HCT116 (cell line): ENCODE measurements around the gene MAP3K3. TPM values are rescaled to one million over a fixed set of nuclear protein-coding genes. Genes with fewer than 3 reads are reported as not detected.

Experiments
- ATAC-seq: fragments of 200-7000 bp; cut with Tn5 transposase; 2 replicates; pipeline ENCODE4 v1.9.1; 2020; ENCODE audit warnings: mild to moderate bottlenecking, moderate library complexity
- BruUV-seq: library from RNA; stranded (reverse); fragments of 400-500 nt; replicated peaks from 2 replicates; lab custom pipeline; 2021; lab: Mats Ljungman, UMichigan
- CTCF ChIA-PET: fragments of 300-600 bp; sonication (Branson Sonifier 250); formaldehyde crosslinking; loops from one replicate; lab custom pipeline; 2021; ENCODE audit warnings: antibody characterized with exemption; lab: Charles Lee
- POLR2A ChIA-PET: fragments of 300-600, 350-600 bp; sonication (Branson Sonifier 250); formaldehyde crosslinking; loops from one replicate; lab custom pipeline; 2021; ENCODE audit warnings: antibody characterized with exemption; lab: Charles Lee
- RAD21 ChIA-PET, 2 experiments: fragments of 300-600 bp; sonication (Branson Sonifier 250); formaldehyde crosslinking; loops; one replicate each; lab custom pipeline; 2023; ENCODE audit warnings: low total read pairs in 2 of 2; ENCODE audit not compliant: uncharacterized antibody in 2 of 2, unreplicated experiment in 2 of 2, low non-redundant PET in 1 of 2; lab: Charles Lee
- DNase-seq: peaks from one replicate; pipeline ENCODE4 v3.0.0-alpha.2; 2010; ENCODE audit warnings: low read depth, low spot score
- H2AFZ ChIP-seq: fragments of 200-600 bp; shearing (Covaris generic), sonication (generic); 2 replicates; pipeline ENCODE4 v1.6.1; 2017; ENCODE audit warnings: low read depth, mixed run types, mixed read lengths, antibody characterized with exemption, low read length; ENCODE audit not compliant: poor library complexity, severe bottlenecking
- H3K27ac ChIP-seq: 2 replicates; pipeline ENCODE4 v1.5.1; 2012; ENCODE audit warnings: low read depth, low read length
- H3K27me3 ChIP-seq: fragments of 200-600 bp; sonication (generic); 2 replicates; pipeline ENCODE4 v1.6.1; 2016; ENCODE audit warnings: mixed run types, low read length, mixed read lengths; ENCODE audit not compliant: insufficient read depth
- H3K36me3 ChIP-seq, 2 experiments: fragments of 200-500 bp in 1 of 2; fragments of 200-600 bp in 1 of 2; sonication (Bioruptor generic) in 1 of 2; sonication (generic) in 1 of 2; 2 replicates each; pipeline versions ENCODE4 v1.5.1 to v1.6.1; 2014 to 2016; ENCODE audit warnings: low read length in 2 of 2, inconsistent platforms in 1 of 2, mixed read lengths in 1 of 2, mixed run types in 1 of 2; ENCODE audit not compliant: insufficient read depth in 2 of 2, control insufficient read depth in 1 of 2
- H3K4me1 ChIP-seq, 2 experiments: fragments of 200-600 bp in 1 of 2; sonication (generic) in 1 of 2; 2 replicates each; pipeline versions ENCODE4 v1.5.1 to v1.6.1; 2012 to 2017; ENCODE audit warnings: low read length in 2 of 2, inconsistent platforms in 1 of 2, mild to moderate bottlenecking in 1 of 2, mixed read lengths in 1 of 2, mixed run types in 1 of 2, moderate library complexity in 1 of 2; ENCODE audit not compliant: insufficient read depth in 2 of 2, control insufficient read depth in 1 of 2
- H3K4me2 ChIP-seq: fragments of 200-600 bp; sonication (generic); 2 replicates; pipeline ENCODE4 v1.6.1; 2017; ENCODE audit warnings: mixed run types, low read length, mixed read lengths
- H3K4me3 ChIP-seq, 2 experiments: fragments of 200-600 bp in 1 of 2; sonication (generic) in 1 of 2; replicated peaks in 1 of 2; 2 replicates each; pipeline ENCODE4 v1.5.1; 2011 to 2016; ENCODE audit warnings: low read length in 2 of 2, control low read depth in 1 of 2, low read depth in 1 of 2, mild to moderate bottlenecking in 1 of 2, mixed read lengths in 1 of 2, mixed run types in 1 of 2
- H3K79me2 ChIP-seq: fragments of 200-600 bp; sonication (generic); 2 replicates; pipeline ENCODE4 v1.6.1; 2017; ENCODE audit warnings: mild to moderate bottlenecking, mixed run types, low read length, moderate library complexity, mixed read lengths; ENCODE audit not compliant: insufficient read depth
- H3K9ac ChIP-seq: fragments of 200-600 bp; sonication (generic); 2 replicates; pipeline ENCODE4 v1.6.1; 2016; ENCODE audit warnings: low read length, mixed read lengths
- H3K9me2 ChIP-seq: fragments of 200-600 bp; sonication (generic), shearing (Covaris generic); 2 replicates; pipeline ENCODE4 v1.6.1; 2017; ENCODE audit warnings: mixed run types, mild to moderate bottlenecking, moderate library complexity; ENCODE audit not compliant: insufficient read depth
- H3K9me3 ChIP-seq, 2 experiments: fragments of 200-500 bp in 1 of 2; fragments of 200-600 bp in 1 of 2; sonication (Bioruptor generic) in 1 of 2; sonication (generic) in 1 of 2; 2 replicates each; pipeline ENCODE4 v1.6.1; 2014 to 2017; ENCODE audit warnings: low read length in 2 of 2, mixed read lengths in 2 of 2, inconsistent platforms in 1 of 2, low read depth in 1 of 2, mild to moderate bottlenecking in 1 of 2, mixed run types in 1 of 2, moderate library complexity in 1 of 2; ENCODE audit not compliant: control insufficient read depth in 1 of 2, insufficient read depth in 1 of 2
- H4K20me1 ChIP-seq: fragments of 200-600 bp; sonication (generic), shearing (Covaris generic); 2 replicates; pipeline ENCODE4 v1.6.1; 2017; ENCODE audit warnings: mixed run types, mild to moderate bottlenecking, moderate library complexity; ENCODE audit not compliant: insufficient read depth
- CEBPB ChIP-seq: IDR thresholded peaks from 2 replicates; pipeline ENCODE4 v1.6.1; 2012; ENCODE audit warnings: low read depth
- ELF1 ChIP-seq: IDR thresholded peaks from 2 replicates; pipeline ENCODE4 v1.6.1; 2012; ENCODE audit warnings: low read depth, borderline replicate concordance
- EZH2 ChIP-seq: fragments of 200-600 bp; sonication (generic); IDR thresholded peaks from 2 replicates; pipeline ENCODE4 v1.6.1; 2017; ENCODE audit warnings: antibody characterized with exemption, mixed run types
- JUND ChIP-seq: IDR thresholded peaks from 2 replicates; pipeline ENCODE4 v1.6.1; 2012
- MAX ChIP-seq: IDR thresholded peaks from 2 replicates; pipeline ENCODE4 v1.6.1; 2012
- SIN3A ChIP-seq: IDR thresholded peaks from 2 replicates; pipeline ENCODE4 v1.6.1; 2012; ENCODE audit warnings: low read depth
- SP1 ChIP-seq: IDR thresholded peaks from 2 replicates; pipeline ENCODE4 v1.6.1; 2012; ENCODE audit warnings: low read depth
- TCF7L2 ChIP-seq: IDR thresholded peaks from 2 replicates; pipeline ENCODE4 v1.7.0; 2011; ENCODE audit warnings: borderline replicate concordance, inconsistent platforms; ENCODE audit not compliant: insufficient read depth, insufficient read length; ENCODE audit errors: extremely low read depth
- YY1 ChIP-seq: IDR thresholded peaks from 2 replicates; pipeline ENCODE4 v1.6.1; 2011; ENCODE audit warnings: low read length, low read depth, moderate library complexity, mild to moderate bottlenecking; ENCODE audit not compliant: insufficient replicate concordance; ENCODE audit errors: extremely low read depth
- ZFX ChIP-seq: fragments of 450-650 bp; IDR thresholded peaks from 2 replicates; pipeline ENCODE4 v1.6.1; 2017
- ZNF274 ChIP-seq: fragments of 200-500 bp; sonication (Bioruptor generic); IDR thresholded peaks from 2 replicates; pipeline ENCODE4 v1.6.1; 2014; ENCODE audit warnings: mild to moderate bottlenecking, low read depth, low read length, inconsistent platforms
- intact Hi-C: fragments of 100-400 bp; cut with micrococcal nuclease; formaldehyde crosslinking; loops from 2 replicates; pipeline ENCODE4 v1.10.0; 2022
- total RNA-seq: library from RNA; stranded (reverse); gene quantifications from one replicate; pipeline ENCODE4 v1.2.1, GENCODE V29; 2021; ENCODE audit not compliant: unreplicated experiment
- TF ChIP-seq, protein P1 (sequence below): IDR thresholded peaks from 2 replicates; pipeline ENCODE4 v1.6.1; 2012; ENCODE audit warnings: low read depth

The MAP3K3 gene
- total RNA-seq, 1 experiment from 2014 or later = 18.5 TPM

DNA sequence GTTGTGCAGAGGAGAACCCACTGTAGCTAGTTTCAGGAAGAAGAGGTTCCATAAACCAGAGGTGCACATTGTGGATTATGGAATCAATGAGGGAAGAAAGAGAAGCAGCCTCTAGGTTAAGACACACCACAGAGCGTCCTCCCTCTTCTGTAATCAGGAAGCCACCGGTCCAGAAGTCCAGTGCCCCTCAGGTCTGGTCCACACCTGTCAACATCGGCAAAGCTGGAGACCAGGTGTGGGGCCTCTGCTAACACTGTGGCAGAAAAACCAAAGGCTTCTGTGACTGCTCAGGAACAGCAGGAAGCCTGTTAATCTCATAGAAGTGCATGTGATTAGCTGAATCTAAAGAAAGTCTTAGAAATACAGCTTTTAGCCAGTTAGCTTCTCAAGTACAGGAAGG is 54.4 kb downstream of the MAP3K3 start:
- intact Hi-C loops = no loop called here

More for the DNA sequence above, 54.4 kb downstream of the MAP3K3 start:
- no peaks in the 10 kb centered on the region for H4K20me1 ChIP-seq
- no TSS peak for BruUV-seq
- TF ChIP-seq, protein P1, sequence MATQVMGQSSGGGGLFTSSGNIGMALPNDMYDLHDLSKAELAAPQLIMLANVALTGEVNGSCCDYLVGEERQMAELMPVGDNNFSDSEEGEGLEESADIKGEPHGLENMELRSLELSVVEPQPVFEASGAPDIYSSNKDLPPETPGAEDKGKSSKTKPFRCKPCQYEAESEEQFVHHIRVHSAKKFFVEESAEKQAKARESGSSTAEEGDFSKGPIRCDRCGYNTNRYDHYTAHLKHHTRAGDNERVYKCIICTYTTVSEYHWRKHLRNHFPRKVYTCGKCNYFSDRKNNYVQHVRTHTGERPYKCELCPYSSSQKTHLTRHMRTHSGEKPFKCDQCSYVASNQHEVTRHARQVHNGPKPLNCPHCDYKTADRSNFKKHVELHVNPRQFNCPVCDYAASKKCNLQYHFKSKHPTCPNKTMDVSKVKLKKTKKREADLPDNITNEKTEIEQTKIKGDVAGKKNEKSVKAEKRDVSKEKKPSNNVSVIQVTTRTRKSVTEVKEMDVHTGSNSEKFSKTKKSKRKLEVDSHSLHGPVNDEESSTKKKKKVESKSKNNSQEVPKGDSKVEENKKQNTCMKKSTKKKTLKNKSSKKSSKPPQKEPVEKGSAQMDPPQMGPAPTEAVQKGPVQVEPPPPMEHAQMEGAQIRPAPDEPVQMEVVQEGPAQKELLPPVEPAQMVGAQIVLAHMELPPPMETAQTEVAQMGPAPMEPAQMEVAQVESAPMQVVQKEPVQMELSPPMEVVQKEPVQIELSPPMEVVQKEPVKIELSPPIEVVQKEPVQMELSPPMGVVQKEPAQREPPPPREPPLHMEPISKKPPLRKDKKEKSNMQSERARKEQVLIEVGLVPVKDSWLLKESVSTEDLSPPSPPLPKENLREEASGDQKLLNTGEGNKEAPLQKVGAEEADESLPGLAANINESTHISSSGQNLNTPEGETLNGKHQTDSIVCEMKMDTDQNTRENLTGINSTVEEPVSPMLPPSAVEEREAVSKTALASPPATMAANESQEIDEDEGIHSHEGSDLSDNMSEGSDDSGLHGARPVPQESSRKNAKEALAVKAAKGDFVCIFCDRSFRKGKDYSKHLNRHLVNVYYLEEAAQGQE = no peak
- TF ChIP-seq YY1 = no peak
- TF ChIP-seq SIN3A = no peak
- TF ChIP-seq ZNF274 = no peak
- TF ChIP-seq TCF7L2 = no peak
- TF ChIP-seq CEBPB = no peak
- TF ChIP-seq JUND = no peak
- no peak for TF ChIP-seq ZFX
- TF ChIP-seq EZH2 = no peak
- TF ChIP-seq ELF1 = no peak
- no peak for TF ChIP-seq SP1
- no peak for TF ChIP-seq MAX
- DNase-seq (no peak), ATAC-seq (no peak)
- no peaks in the 10 kb centered on the region for H3K9me2 ChIP-seq
- H3K4me1 ChIP-seq = peaks cover 24 to 26% of the 10 kb centered on the region in 2 experiments
- ChIA-PET POLR2A (interaction anchor here (1.8 to 2.7 kb wide), 3 partner anchors 10 to 97 kb away, joined by 7 to 8 read pairs (median 8); partner anchors contain the start of genes CCDC47, DDX42 and MAP3K3), CTCF (interaction anchor here (0.5 to 2.3 kb wide), 3 partner anchors 55 to 270 kb away, joined by 3 to 10 read pairs (median 3); partner anchors contain the start of gene MAP3K3), RAD21 (no interaction called here)
- H3K36me3 ChIP-seq = no peaks in the 10 kb centered on the region
- H3K27ac ChIP-seq = peak overlapping the region; percentile 77; the same call in 1 of the 2 replicates
- H3K27me3 ChIP-seq = no peaks in the 10 kb centered on the region
- H3K4me2 ChIP-seq = no peak overlapping the region; the same call in 1 of the 2 replicates
- no peaks in the 10 kb centered on the region for H3K9me3 ChIP-seq
- H3K9ac ChIP-seq = no peak overlapping the region
- no peak overlapping the region for H2AFZ ChIP-seq
- H3K4me3 ChIP-seq = no peak overlapping the region
- no peaks in the 10 kb centered on the region for H3K79me2 ChIP-seq
